ENCODE data around the gene MMS19. TPM values are rescaled to one million over a fixed set of nuclear protein-coding genes. Genes with fewer than 3 reads are reported as not detected.
A peak's percentile ranks its signal among the peaks of the same experiment; 100 is the strongest.

Gene MMS19
- total RNA-seq, 4 donors from 2014 or later: 80.4 to 90.2 (median 88.4) TPM

DNA sequence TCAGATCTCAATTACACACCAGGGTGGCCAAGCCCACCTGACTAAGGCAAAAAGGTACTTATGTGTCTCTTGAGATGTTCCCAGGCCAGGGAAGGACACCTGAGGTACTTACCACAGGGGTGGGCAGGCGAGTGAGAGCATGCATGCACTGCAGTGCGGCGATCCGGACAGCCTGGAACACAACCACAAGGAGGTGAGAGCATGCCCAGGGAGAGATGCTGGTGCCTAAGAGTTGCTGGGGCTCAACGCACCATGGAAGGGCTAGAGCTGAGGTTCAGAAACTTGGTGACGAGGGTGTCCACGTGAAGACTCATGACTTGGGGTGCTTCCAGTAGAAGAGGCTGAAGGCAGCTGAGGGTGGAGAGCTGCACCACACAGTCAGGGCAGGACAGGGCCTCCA lies 39.1 kb downstream of the MMS19 start:
- DNase-seq (ENCODE audit: low spot score in 2 of 2): no peak
- Histone ChIP-seq H3K4me1 (peaks cover 0 to 26% (median 0%) of the 10 kb centered on the region in 4 donors), H3K9me3 (no peaks in the 10 kb centered on the region), H3K27ac (no peak overlapping the region), H3K36me3 (peaks cover 6 to 98% (median 42%) of the 10 kb centered on the region in 3 donors), H3K27me3 (no peaks in the 10 kb centered on the region), H3K4me3 (no peak overlapping the region)
- 89 to 92% methylated on average over 7 of the region's 7 CpGs for whole genome bisulfite sequencing, 2 donors
- TF ChIP-seq EP300 (IDR thresholded peaks at IDR 0.05) (no peak), POLR2A (IDR thresholded peaks at IDR 0.05) (no peak)
- TF ChIP-seq, protein P1, sequence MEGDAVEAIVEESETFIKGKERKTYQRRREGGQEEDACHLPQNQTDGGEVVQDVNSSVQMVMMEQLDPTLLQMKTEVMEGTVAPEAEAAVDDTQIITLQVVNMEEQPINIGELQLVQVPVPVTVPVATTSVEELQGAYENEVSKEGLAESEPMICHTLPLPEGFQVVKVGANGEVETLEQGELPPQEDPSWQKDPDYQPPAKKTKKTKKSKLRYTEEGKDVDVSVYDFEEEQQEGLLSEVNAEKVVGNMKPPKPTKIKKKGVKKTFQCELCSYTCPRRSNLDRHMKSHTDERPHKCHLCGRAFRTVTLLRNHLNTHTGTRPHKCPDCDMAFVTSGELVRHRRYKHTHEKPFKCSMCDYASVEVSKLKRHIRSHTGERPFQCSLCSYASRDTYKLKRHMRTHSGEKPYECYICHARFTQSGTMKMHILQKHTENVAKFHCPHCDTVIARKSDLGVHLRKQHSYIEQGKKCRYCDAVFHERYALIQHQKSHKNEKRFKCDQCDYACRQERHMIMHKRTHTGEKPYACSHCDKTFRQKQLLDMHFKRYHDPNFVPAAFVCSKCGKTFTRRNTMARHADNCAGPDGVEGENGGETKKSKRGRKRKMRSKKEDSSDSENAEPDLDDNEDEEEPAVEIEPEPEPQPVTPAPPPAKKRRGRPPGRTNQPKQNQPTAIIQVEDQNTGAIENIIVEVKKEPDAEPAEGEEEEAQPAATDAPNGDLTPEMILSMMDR (IDR thresholded peaks at IDR 0.05): no peak

DNA sequence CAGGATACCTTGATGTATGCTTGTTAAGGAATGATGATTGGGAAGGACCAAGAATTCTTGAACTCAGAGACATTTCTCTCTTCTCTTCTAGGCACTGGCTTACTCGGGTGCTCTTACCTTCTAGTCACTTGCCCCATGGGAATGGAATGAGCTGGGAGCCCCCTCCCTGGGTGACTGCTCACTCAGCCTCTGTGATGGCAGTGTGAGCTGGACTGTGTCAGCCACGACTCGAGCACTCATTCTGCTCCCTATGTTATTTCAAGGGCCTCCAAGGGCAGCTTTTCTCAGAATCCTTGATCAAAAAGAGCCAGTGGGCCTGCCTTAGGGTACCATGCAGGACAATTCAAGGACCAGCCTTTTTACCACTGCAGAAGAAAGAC lies 41.5 kb downstream of the MMS19 start:
- Histone ChIP-seq H3K36me3 (peaks cover 6 to 98% (median 36%) of the 10 kb centered on the region in 3 donors), H3K27me3 (no peaks in the 10 kb centered on the region), H3K4me1 (peaks cover 0 to 32% (median 0%) of the 10 kb centered on the region in 4 donors), H3K9me3 (no peaks in the 10 kb centered on the region), H3K4me3 (no peak overlapping the region), H3K27ac (no peak overlapping the region)
- no peak for DNase-seq (ENCODE audit: low spot score in 2 of 2)
- 56 to 62% methylated on average over 3 of the region's 3 CpGs for WGBS, 2 donors
- TF ChIP-seq, protein P1 (IDR thresholded peaks at IDR 0.05): no peak
- TF ChIP-seq EP300 (IDR thresholded peaks at IDR 0.05): no peak
- no peak for TF ChIP-seq POLR2A (IDR thresholded peaks at IDR 0.05)

DNA sequence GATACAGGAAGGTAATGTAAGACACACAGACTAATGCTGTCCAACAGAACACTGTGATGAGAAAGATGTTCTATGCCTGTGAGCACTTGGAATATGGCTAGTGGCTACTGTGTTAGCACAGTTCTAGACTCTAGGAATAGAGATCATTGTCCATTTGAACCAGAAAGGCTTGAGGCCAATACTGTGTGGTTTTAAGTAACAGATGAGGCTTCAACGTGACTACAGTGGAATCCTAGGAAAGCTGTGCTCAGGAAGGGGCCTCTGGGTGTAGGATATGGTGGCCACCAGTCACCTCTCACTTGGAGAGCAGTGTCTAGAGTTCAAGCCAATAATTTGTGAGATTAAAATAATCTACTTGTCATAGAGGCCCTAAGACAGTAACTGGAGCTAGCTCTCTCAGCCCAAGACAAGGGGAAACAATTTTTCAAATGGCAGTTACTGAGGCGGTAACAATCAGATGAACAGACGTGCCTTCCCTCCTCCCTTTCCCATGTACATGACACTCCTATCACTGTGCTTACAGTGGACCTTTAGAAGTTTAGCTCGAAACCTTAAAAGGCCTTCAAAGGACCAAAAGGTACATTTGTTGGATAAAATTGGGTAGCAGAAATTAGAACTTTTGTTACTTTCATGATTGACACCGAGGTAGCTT lies 42.1 kb downstream of the MMS19 start:
- no peak for TF ChIP-seq POLR2A (IDR thresholded peaks at IDR 0.05)
- TF ChIP-seq, protein P1 (IDR thresholded peaks at IDR 0.05): no peak
- TF ChIP-seq EP300 (IDR thresholded peaks at IDR 0.05): no peak
- 58 to 68% methylated on average over 5 of the region's 5 CpGs for WGBS, 2 donors
- no peak for DNase-seq (ENCODE audit: low spot score in 2 of 2)
- Histone ChIP-seq H3K4me3 (no peak overlapping the region), H3K27me3 (no peaks in the 10 kb centered on the region), H3K4me1 (peaks cover 0 to 36% (median 0%) of the 10 kb centered on the region in 4 donors), H3K9me3 (no peaks in the 10 kb centered on the region), H3K36me3 (peaks cover 6 to 98% (median 35%) of the 10 kb centered on the region in 3 donors), H3K27ac (peak overlapping the region in 1 of 4 donors; percentile 11)

DNA sequence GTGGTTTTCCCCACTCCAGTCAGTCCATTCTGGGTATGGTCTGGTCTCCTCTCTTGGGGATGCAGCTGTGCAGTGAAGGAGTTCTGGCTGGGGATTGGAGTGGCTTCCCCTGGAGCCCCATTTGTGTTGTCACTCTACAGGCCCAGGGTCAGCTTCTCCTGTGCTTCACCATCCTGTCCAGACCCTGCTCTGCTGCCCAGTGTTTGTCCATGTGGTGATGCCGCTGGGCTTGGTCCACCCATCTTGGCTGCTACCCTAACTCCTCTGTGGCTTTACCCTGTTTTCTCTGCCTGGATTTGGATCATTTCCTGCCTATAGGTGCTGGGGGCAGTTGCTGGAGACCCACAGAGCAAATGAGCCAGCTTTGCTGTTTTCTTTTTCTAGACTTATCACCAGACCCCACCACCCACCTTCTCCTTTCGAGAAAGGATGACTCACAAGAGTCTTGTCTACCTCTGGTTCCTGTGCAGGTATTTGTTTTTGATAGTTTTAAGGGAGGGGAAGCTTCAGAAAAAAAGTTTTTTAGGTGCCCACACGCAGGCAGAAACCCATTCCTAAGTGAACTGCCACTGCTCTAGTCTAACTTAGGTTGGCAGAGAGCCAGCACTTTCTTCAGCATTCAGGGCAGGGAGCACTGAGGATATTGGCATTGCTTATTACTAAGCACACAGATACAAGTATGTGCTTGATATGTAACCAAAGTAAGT lies 43.7 kb downstream of the MMS19 start:
- H3K4me3 ChIP-seq: no peak overlapping the region
- peak in 1 of 2 donors; percentile 66 for DNase-seq (ENCODE audit: low spot score in 2 of 2)
- peaks cover 6 to 81% (median 19%) of the 10 kb centered on the region in 3 donors for H3K36me3 ChIP-seq
- 73 to 74% methylated on average over 3 of the region's 3 CpGs for WGBS, 2 donors
- H3K4me1 ChIP-seq: peaks cover 0 to 49% (median 0%) of the 10 kb centered on the region in 4 donors
- TF ChIP-seq, protein P1 (IDR thresholded peaks at IDR 0.05): no peak
- TF ChIP-seq POLR2A (IDR thresholded peaks at IDR 0.05) (no peak), EP300 (IDR thresholded peaks at IDR 0.05) (no peak)
- no peaks in the 10 kb centered on the region for H3K27me3 ChIP-seq
- H3K9me3 ChIP-seq: no peaks in the 10 kb centered on the region
- peak overlapping the region in 1 of 4 donors; percentile 36 for H3K27ac ChIP-seq

DNA sequence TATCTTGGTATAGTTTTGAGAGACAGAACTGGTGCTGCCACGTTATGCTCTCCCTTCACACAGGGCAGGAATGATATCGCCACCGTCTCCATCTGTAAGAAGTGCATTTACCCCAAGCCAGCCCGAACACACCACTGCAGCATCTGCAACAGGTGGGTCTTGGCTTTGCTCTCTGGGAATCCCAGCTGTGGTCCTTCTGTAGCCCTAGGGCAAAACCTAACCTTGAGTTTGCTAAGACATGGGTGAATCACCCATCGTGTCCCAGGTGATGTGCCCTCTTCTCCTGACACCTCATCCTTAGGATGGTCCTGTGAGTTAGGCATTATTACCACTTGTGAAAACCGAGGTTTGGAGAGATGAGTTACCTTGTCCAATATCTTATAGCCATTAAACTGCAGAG lies 45.9 kb downstream of the MMS19 start:
- peaks cover 0 to 59% (median 0%) of the 10 kb centered on the region in 3 donors for H3K36me3 ChIP-seq
- no peaks in the 10 kb centered on the region for H3K9me3 ChIP-seq
- H3K27ac ChIP-seq: no peak overlapping the region
- H3K4me1 ChIP-seq: peaks cover 0 to 70% (median 8%) of the 10 kb centered on the region in 4 donors
- WGBS, 2 donors: 88 to 91% methylated on average over 6 of the region's 6 CpGs
- no peak for DNase-seq (ENCODE audit: low spot score in 2 of 2)
- H3K4me3 ChIP-seq: no peak overlapping the region
- H3K27me3 ChIP-seq: no peaks in the 10 kb centered on the region
- no peak for TF ChIP-seq POLR2A (IDR thresholded peaks at IDR 0.05)
- TF ChIP-seq, protein P1 (IDR thresholded peaks at IDR 0.05): no peak
- no peak for TF ChIP-seq EP300 (IDR thresholded peaks at IDR 0.05)
